HL-60 (cell line): ENCODE measurements around the gene IRAG1.

Source experiments
- DNase-seq, 2 experiments: peaks; one replicate each; pipeline ENCODE4 v3.0.0-alpha.2; 2010 to 2020; ENCODE audit warnings: low read depth in 1 of 2, low spot score in 1 of 2
- H3K27ac ChIP-seq: fragments of 250-450 bp; sonication (Bioruptor Pico); replicated peaks from 2 replicates; pipeline ENCODE4 v1.5.1; 2020; ENCODE audit warnings: mild to moderate bottlenecking, moderate library complexity
- H3K27me3 ChIP-seq: fragments of 250-450 bp; sonication (Bioruptor Pico); 2 replicates; pipeline ENCODE4 v1.5.1; 2021; ENCODE audit warnings: mild to moderate bottlenecking, moderate library complexity; ENCODE audit not compliant: insufficient read depth, poor library complexity, severe bottlenecking
- H3K4me3 ChIP-seq: replicated peaks from 2 replicates; pipeline ENCODE4 v1.5.1; 2011; ENCODE audit warnings: mild to moderate bottlenecking, control low read depth, low read length; ENCODE audit not compliant: insufficient read depth
- CTCF ChIP-seq: IDR thresholded peaks from one replicate; pipeline ENCODE4 v1.5.1; 2011; ENCODE audit warnings: low read length, control low read depth, inconsistent platforms; ENCODE audit not compliant: insufficient read depth
- GABPA ChIP-seq: IDR thresholded peaks from 2 replicates; pipeline ENCODE4 v1.6.1; 2012; ENCODE audit warnings: low read depth
- POLR2AphosphoS5 ChIP-seq: IDR thresholded peaks from 2 replicates; pipeline ENCODE4 v1.6.1; 2012; ENCODE audit warnings: low read depth
- REST ChIP-seq: IDR thresholded peaks from 2 replicates; pipeline ENCODE4 v1.6.1; 2012; ENCODE audit warnings: low read depth; ENCODE audit not compliant: insufficient replicate concordance
- SPI1 ChIP-seq: IDR thresholded peaks from 2 replicates; pipeline ENCODE4 v1.6.1; 2012; ENCODE audit warnings: low read depth, mild to moderate bottlenecking, borderline replicate concordance

The IRAG1 gene

DNA sequence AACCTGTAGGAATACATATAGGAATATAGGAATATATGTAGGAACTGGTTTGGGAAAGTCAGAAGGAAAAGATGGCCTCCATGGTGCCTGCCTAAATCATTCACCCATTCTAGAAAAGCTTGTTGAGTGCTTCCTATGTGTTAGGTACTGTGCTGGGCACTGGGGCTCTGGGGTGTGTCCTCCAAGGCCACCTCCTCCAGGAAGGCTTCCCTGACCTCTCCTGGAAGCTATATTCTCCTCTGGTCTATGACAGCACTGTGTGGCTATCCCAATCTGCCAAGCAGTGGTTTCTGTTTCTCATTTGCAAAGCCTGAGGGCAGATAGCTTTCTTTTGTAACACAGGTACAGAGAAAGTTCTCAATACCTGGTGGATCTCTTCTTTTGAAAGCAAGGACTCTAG, 30.2 kb downstream of the IRAG1 start:
- H3K27me3 ChIP-seq: no peaks in the 10 kb centered on the region
- H3K27ac ChIP-seq: no peak overlapping the region
- TF ChIP-seq SPI1 (no peak), GABPA (no peak), REST (no peak), CTCF (no peak), POLR2AphosphoS5 (no peak)
- H3K4me3 ChIP-seq: no peak overlapping the region
- no peak for DNase-seq

DNA sequence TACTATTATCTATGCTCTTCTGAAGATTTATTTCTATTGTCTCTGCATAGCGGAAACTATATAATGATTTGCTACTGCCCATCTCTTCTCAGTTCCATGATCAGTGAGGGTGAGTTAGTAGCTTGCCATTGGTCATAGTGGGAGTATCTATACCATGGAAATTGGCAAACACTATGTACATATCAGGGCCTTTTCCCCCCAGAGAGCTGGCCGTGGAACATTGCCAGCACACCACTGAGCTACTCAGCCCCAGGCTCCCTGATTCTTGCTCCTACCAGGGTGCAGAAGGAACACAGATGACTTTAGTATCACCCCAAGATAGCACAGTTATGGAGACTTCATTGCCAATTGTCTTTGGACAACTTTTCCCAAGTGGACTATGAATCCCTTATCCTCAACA, 33.2 kb downstream of the IRAG1 start:
- no peak for TF ChIP-seq GABPA
- no peak for TF ChIP-seq CTCF
- no peak for TF ChIP-seq SPI1
- TF ChIP-seq REST: no peak
- Histone ChIP-seq H3K27me3 (no peaks in the 10 kb centered on the region), H3K4me3 (no peak overlapping the region), H3K27ac (no peak overlapping the region)
- no peak for DNase-seq

GRCh38 chr11:10659339-10660216, 34.0 kb downstream of the IRAG1 start:
- Histone ChIP-seq H3K4me3 (no peak overlapping the region), H3K27me3 (no peaks in the 10 kb centered on the region), H3K27ac (no peak overlapping the region)
- TF ChIP-seq SPI1: peak; percentile 88
- TF ChIP-seq POLR2AphosphoS5: no peak
- peak in 1 of 2 experiments; percentile 71 for DNase-seq

DNA sequence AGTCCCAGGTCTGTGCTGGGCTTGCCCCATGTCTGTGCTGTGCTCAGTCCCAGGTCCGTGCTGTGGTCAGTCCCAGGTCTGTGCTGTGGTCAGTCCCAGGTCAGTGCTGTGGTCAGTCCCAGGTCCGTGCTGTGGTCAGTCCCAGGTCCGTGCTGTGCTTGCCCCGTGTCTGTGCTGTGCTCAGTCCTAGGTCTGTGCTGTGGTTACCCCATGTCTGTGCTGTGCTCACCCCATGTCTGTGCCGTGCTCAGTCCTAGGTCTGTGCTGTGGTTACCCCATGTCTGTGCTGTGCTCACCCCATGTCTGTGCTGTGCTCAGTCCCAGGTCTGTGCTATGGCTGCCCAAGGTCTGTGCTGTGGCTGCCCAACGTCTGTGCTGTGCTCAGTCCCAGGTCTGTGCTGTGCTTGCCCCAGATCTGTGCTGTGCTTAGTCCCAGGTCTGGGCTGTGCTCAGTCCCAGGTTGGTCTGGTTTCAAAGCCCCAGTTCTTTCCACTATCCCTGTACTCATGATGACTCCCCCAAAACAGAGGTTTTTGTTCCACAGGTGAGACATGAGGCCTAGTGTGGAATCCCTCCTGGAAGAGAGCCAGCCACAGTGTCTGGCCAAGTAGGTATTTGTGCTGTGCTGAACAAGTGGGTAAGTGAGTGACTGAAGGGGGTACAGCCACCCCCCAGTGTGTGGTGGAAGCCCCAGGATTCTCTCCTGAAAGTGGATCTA, 34.8 kb downstream of the IRAG1 start:
- no peak overlapping the region for H3K27ac ChIP-seq
- no peak for DNase-seq
- H3K4me3 ChIP-seq: no peak overlapping the region
- TF ChIP-seq GABPA: no peak
- TF ChIP-seq CTCF: no peak
- TF ChIP-seq SPI1: no peak
- TF ChIP-seq POLR2AphosphoS5: no peak
- no peak for TF ChIP-seq REST
- H3K27me3 ChIP-seq: no peaks in the 10 kb centered on the region
